Fibroblast of lung (primary cell): ENCODE data around the gene UPB1. TPM values are rescaled to one million over a fixed set of nuclear protein-coding genes. Genes with fewer than 3 reads are reported as not detected.

Experiments
- DNase-seq, 2 donors: peaks; one replicate each; pipeline versions ENCODE4 v3.0.0 to v3.0.0-alpha.2; 2010; ENCODE audit warnings: low read depth in 2 of 2
- H2AFZ ChIP-seq: 2 replicates; pipeline ENCODE4 v1.5.1; 2012; ENCODE audit warnings: low read length, control low read depth, inconsistent platforms
- H3K27ac ChIP-seq: 2 replicates; pipeline ENCODE4 v1.5.1; 2011; ENCODE audit warnings: low read length, control low read depth; ENCODE audit not compliant: insufficient read depth
- H3K27me3 ChIP-seq: 2 replicates; pipeline ENCODE4 v1.5.1; 2011; ENCODE audit warnings: mild to moderate bottlenecking, low read length; ENCODE audit not compliant: control insufficient read depth, insufficient read depth
- H3K36me3 ChIP-seq: 2 replicates; pipeline ENCODE4 v1.5.1; 2011; ENCODE audit warnings: low read length; ENCODE audit not compliant: control insufficient read depth, insufficient read depth
- H3K4me1 ChIP-seq: 2 replicates; pipeline ENCODE4 v1.5.1; 2011; ENCODE audit warnings: low read length; ENCODE audit not compliant: control insufficient read depth, insufficient read depth; ENCODE audit errors: extremely low read depth
- H3K4me2 ChIP-seq: 2 replicates; pipeline ENCODE4 v1.5.1; 2011; ENCODE audit warnings: low read length, control low read depth; ENCODE audit not compliant: insufficient read depth; ENCODE audit errors: extremely low read depth
- H3K4me3 ChIP-seq, 4 experiments: fragments of 200-600 bp in 1 of 4; sonication (generic) in 1 of 4; replicated peaks in 1 of 4; 2 replicates each; pipeline ENCODE4 v1.5.1; 2011 to 2016; ENCODE audit warnings: low read length in 4 of 4, low read depth in 3 of 4, mild to moderate bottlenecking in 3 of 4, control low read depth in 2 of 4, inconsistent platforms in 1 of 4, mixed read lengths in 1 of 4; ENCODE audit not compliant: insufficient read depth in 1 of 4; ENCODE audit errors: control extremely low read depth in 1 of 4
- H3K79me2 ChIP-seq: 2 replicates; pipeline ENCODE4 v1.5.1; 2012; ENCODE audit warnings: mild to moderate bottlenecking, low read length, inconsistent platforms; ENCODE audit not compliant: control insufficient read depth, insufficient read depth
- H3K9ac ChIP-seq: 2 replicates; pipeline ENCODE4 v1.5.1; 2011; ENCODE audit warnings: mild to moderate bottlenecking, low read length, control low read depth; ENCODE audit not compliant: insufficient read depth
- H3K9me3 ChIP-seq: 2 replicates; pipeline ENCODE4 v1.5.1; 2012; ENCODE audit warnings: low read depth, low read length; ENCODE audit not compliant: control insufficient read depth, insufficient read depth
- H4K20me1 ChIP-seq: 2 replicates; pipeline ENCODE4 v1.5.1; 2011; ENCODE audit warnings: low read length; ENCODE audit not compliant: control insufficient read depth, insufficient read depth; ENCODE audit errors: extremely low read depth
- CTCF ChIP-seq, 2 donors: IDR thresholded peaks in 1 of 2; conservative IDR thresholded peaks in 1 of 2; 1 replicate in 1 of 2; 2 replicates in 1 of 2; pipeline ENCODE4 v1.5.1; 2011 to 2012; ENCODE audit warnings: low read length in 2 of 2, control low read depth in 1 of 2, inconsistent platforms in 1 of 2, low read depth in 1 of 2, mild to moderate bottlenecking in 1 of 2
- EZH2 ChIP-seq: IDR thresholded peaks from 2 replicates; pipeline ENCODE4 v1.5.1; 2012; ENCODE audit warnings: low read length, control low read depth, mild to moderate bottlenecking; ENCODE audit errors: missing control alignments
- polyA plus RNA-seq, 2 donors: library from polyadenylated mRNA; depleted of rRNA in 1 of 2; stranded (reverse) in 1 of 2; unstranded in 1 of 2; fragments of >200 nt; gene quantifications; 2 replicates each; pipeline ENCODE4 v1.2.1, GENCODE V29; 2011 to 2012; ENCODE audit warnings: missing spikeins in 1 of 2
- total RNA-seq: library from RNA; depleted of rRNA; stranded (reverse); fragments of >200 nt; gene quantifications from 2 replicates; pipeline ENCODE4 v1.2.1, GENCODE V29; 2014

The UPB1 gene
- total and polyA plus RNA-seq, 2 donors (not counting 1 experiment from before 2014, with no cell fraction given) = 0.05 TPM; not detected in 1

- Histone ChIP-seq H3K36me3 (no peaks in the 10 kb centered on the region), H3K27me3 (peaks cover 5% of the 10 kb centered on the region), H3K4me2 (no peak overlapping the region), H3K4me3 (no peak overlapping the region), H3K9ac (no peak overlapping the region), H3K27ac (no peak overlapping the region), H3K79me2 (no peaks in the 10 kb centered on the region), H3K4me1 (no peaks in the 10 kb centered on the region), H4K20me1 (no peaks in the 10 kb centered on the region), H2AFZ (no peak overlapping the region), H3K9me3 (no peaks in the 10 kb centered on the region)
- TF ChIP-seq EZH2 (no peak), CTCF (conservative IDR thresholded peaks at IDR 0.05 in 1 of 2, IDR thresholded peaks at IDR 0.05 in 1 of 2; ENCODE audit: low read depth in 1 of 2, low read length in 2 of 2) (no peak)
- no peak for DNase-seq
Observed at GRCh38 chr22:24450610-24451009, 44.5 kb upstream of the UPB1 start.

GRCh38 chr22:24451162-24451561 is 44.0 kb upstream of the UPB1 start:
- no peak overlapping the region for H2AFZ ChIP-seq

GRCh38 chr22:24453853-24454252 is 41.3 kb upstream of the UPB1 start:
- H3K4me1 ChIP-seq = no peaks in the 10 kb centered on the region
- no peak for TF ChIP-seq CTCF (conservative IDR thresholded peaks at IDR 0.05 in 1 of 2, IDR thresholded peaks at IDR 0.05 in 1 of 2; ENCODE audit: low read depth in 1 of 2, low read length in 2 of 2)
- TF ChIP-seq EZH2 = no peak
- no peak overlapping the region for H3K27ac ChIP-seq
- H3K27me3 ChIP-seq = peaks cover 2% of the 10 kb centered on the region
- no peak overlapping the region for H2AFZ ChIP-seq
- no peak overlapping the region for H3K9ac ChIP-seq
- no peak overlapping the region for H3K4me2 ChIP-seq
- no peaks in the 10 kb centered on the region for H3K36me3 ChIP-seq
- no peaks in the 10 kb centered on the region for H3K9me3 ChIP-seq
- DNase-seq = no peak
- no peaks in the 10 kb centered on the region for H4K20me1 ChIP-seq
- H3K4me3 ChIP-seq = no peak overlapping the region
- no peaks in the 10 kb centered on the region for H3K79me2 ChIP-seq

More at GRCh38 chr22:24451162-24451561, 44.0 kb upstream of the UPB1 start:
- peaks cover 4% of the 10 kb centered on the region for H3K27me3 ChIP-seq
- TF ChIP-seq EZH2 = no peak
- TF ChIP-seq CTCF (conservative IDR thresholded peaks at IDR 0.05 in 1 of 2, IDR thresholded peaks at IDR 0.05 in 1 of 2; ENCODE audit: low read depth in 1 of 2, low read length in 2 of 2) = no peak
- no peaks in the 10 kb centered on the region for H3K36me3 ChIP-seq
- H3K4me3 ChIP-seq = no peak overlapping the region
- H3K9ac ChIP-seq = no peak overlapping the region
- H4K20me1 ChIP-seq = no peaks in the 10 kb centered on the region
- no peaks in the 10 kb centered on the region for H3K4me1 ChIP-seq
- no peak overlapping the region for H3K27ac ChIP-seq
- H3K9me3 ChIP-seq = no peaks in the 10 kb centered on the region
- H3K79me2 ChIP-seq = no peaks in the 10 kb centered on the region
- H3K4me2 ChIP-seq = no peak overlapping the region
- DNase-seq = no peak
